Ascending aorta (tissue), 2 donors: ENCODE measurements around the gene GNAQ. TPM values are rescaled to one million over a fixed set of nuclear protein-coding genes. Genes with fewer than 3 reads are reported as not detected.

Source experiments
- DNase-seq, 2 donors: peaks; one replicate each; pipeline ENCODE4 v3.0.0-alpha.2; 2019; ENCODE audit warnings: low spot score in 2 of 2
- H3K27ac ChIP-seq, 2 donors: fragments of 200-600 bp; sonication (generic); one replicate each; pipeline ENCODE4 v1.5.1; 2016 to 2017; ENCODE audit warnings: mild to moderate bottlenecking in 1 of 2
- H3K27me3 ChIP-seq: fragments of 200-600 bp; sonication (generic); one replicate; pipeline ENCODE4 v1.5.1; 2017
- H3K36me3 ChIP-seq, 2 donors: fragments of 200-600 bp; sonication (generic); one replicate each; pipeline ENCODE4 v1.5.1; 2016
- H3K4me1 ChIP-seq, 2 donors: fragments of 200-600 bp; sonication (generic); one replicate each; pipeline ENCODE4 v1.5.1; 2016 to 2017; ENCODE audit warnings: mild to moderate bottlenecking in 1 of 2
- H3K4me3 ChIP-seq, 2 donors: fragments of 200-600 bp; sonication (generic); one replicate each; pipeline ENCODE4 v1.5.1; 2016 to 2017; ENCODE audit warnings: mild to moderate bottlenecking in 1 of 2
- H3K9me3 ChIP-seq, 2 donors: fragments of 200-600 bp; sonication (generic); one replicate each; pipeline ENCODE4 v1.5.1; 2016
- CTCF ChIP-seq, 3 experiments: fragments of 200-600 bp in 2 of 3; fragments of 450-650 bp in 1 of 3; sonication (generic) in 2 of 3; IDR thresholded peaks; one replicate each; pipeline ENCODE4 v1.5.1; 2016 to 2019; ENCODE audit warnings: antibody characterized with exemption in 3 of 3, mild to moderate bottlenecking in 1 of 3, moderate library complexity in 1 of 3
- intact Hi-C: fragments of 100-400 bp; cut with DNase I; formaldehyde crosslinking; loops from one replicate; pipeline ENCODE4 v1.15.1; 2023
- total RNA-seq: library from RNA; depleted of rRNA; stranded (reverse); fragments of >200 nt; gene quantifications from one replicate; pipeline ENCODE4 v1.1.0, GENCODE V29; 2016

The GNAQ gene
- total RNA-seq, 1 donor from 2014 or later = 29.2 TPM

- TF ChIP-seq CTCF (IDR thresholded peaks at IDR 0.05) = no peak
- Histone ChIP-seq H3K4me3 (no peak overlapping the region), H3K4me1 (no peaks in the 10 kb centered on the region), H3K36me3 (no peaks in the 10 kb centered on the region), H3K27me3 (no peaks in the 10 kb centered on the region), H3K27ac (no peak overlapping the region), H3K9me3 (no peaks in the 10 kb centered on the region)
- intact Hi-C loops = no loop called here
- DNase-seq = no peak
Measured at GRCh38 chr9:77770340-77770739, 261.3 kb downstream of the GNAQ start.

DNA sequence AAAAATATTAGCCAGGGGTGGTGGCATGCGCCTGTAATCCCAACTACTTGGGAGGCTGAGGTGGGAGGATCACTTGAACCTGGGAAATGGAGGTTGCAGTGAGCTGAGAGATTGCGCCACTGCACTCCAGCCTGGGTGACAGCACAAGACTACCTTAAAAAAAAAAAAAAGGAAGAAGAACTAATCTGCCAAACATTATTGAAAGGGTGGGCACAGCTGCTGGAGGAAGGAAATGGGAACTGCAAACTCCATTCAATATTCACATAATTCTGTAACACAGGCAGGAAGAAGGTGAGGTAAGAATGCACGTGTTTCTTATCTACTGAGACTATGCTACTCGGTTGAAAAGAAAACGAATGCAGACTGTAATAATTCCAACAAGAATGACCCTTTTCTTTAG lies 262.4 kb downstream of the GNAQ start:
- TF ChIP-seq CTCF (IDR thresholded peaks at IDR 0.05) = no peak
- Histone ChIP-seq H3K27me3 (no peaks in the 10 kb centered on the region), H3K27ac (no peak overlapping the region), H3K36me3 (no peaks in the 10 kb centered on the region), H3K4me1 (no peaks in the 10 kb centered on the region), H3K4me3 (no peak overlapping the region), H3K9me3 (no peaks in the 10 kb centered on the region)
- no peak for DNase-seq
- intact Hi-C loops = no loop called here

DNA sequence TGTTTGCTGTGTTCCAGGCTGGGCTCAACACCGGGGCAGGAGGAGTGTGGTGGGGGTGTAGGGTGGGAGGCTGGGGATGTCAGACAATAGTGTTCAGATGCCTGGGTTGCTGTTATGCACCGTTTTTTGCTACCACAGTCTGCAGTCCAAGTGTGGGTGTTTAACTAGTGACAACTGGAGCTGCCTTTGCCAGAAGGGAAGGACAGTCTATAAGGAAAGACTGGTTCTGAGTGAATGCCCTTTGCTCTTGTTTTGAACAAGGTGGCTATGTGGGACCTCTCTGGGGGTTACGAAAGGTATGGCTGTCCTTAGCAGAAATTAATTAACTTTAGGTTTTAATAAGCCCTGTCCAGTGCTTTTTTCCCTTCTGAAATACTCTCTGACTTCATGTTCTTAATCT lies 265.0 kb downstream of the GNAQ start:
- H3K27me3 ChIP-seq = no peaks in the 10 kb centered on the region
- no peak overlapping the region for H3K27ac ChIP-seq
- intact Hi-C loops = no loop called here
- H3K4me3 ChIP-seq = no peak overlapping the region
- H3K4me1 ChIP-seq = no peaks in the 10 kb centered on the region
- no peak for DNase-seq
- TF ChIP-seq CTCF (IDR thresholded peaks at IDR 0.05) = no peak
- no peaks in the 10 kb centered on the region for H3K9me3 ChIP-seq
- no peaks in the 10 kb centered on the region for H3K36me3 ChIP-seq

DNA sequence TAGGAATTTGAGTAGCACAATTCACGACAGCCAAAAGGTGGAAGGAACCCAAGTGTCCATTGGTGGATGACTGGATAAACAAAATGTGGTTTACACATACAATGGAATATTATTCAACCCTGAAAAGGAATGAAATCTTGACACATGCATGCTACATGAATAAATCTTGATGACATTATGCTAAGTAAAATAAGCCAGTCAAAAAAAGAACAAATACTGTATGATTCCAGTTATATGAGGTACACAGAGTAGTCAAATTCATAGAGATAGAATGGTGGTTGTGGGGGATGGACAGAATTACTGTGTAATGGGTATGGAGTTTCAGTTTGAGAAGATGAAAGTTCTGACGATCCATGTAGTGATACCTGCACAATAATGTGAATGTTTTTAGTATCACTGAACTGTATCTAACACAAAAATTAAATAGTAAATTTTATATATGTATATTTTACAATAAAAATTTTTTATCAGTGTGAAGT lies 265.8 kb downstream of the GNAQ start:
- intact Hi-C loops = no loop called here
- no peaks in the 10 kb centered on the region for H3K4me1 ChIP-seq
- no peak for TF ChIP-seq CTCF (IDR thresholded peaks at IDR 0.05)
- no peaks in the 10 kb centered on the region for H3K27me3 ChIP-seq
- no peaks in the 10 kb centered on the region for H3K36me3 ChIP-seq
- no peak overlapping the region for H3K4me3 ChIP-seq
- H3K9me3 ChIP-seq = no peaks in the 10 kb centered on the region
- DNase-seq = no peak
- no peak overlapping the region for H3K27ac ChIP-seq

- no peak overlapping the region for H3K27ac ChIP-seq
- H3K4me1 ChIP-seq = no peaks in the 10 kb centered on the region
- H3K9me3 ChIP-seq = no peaks in the 10 kb centered on the region
- no peaks in the 10 kb centered on the region for H3K36me3 ChIP-seq
- intact Hi-C loops = no loop called here
- no peaks in the 10 kb centered on the region for H3K27me3 ChIP-seq
- no peak for DNase-seq
- no peak overlapping the region for H3K4me3 ChIP-seq
- TF ChIP-seq CTCF (IDR thresholded peaks at IDR 0.05) = peak in 2 of 3 experiments; percentile 39 to 46
Measured at GRCh38 chr9:77764894-77765780, 266.5 kb downstream of the GNAQ start.
